Activated T-cell treated with anti-CD3 and anti-CD28 coated beads, Interleukin-2, amount 50 U/mL, for 4 hours (primary cell): ENCODE data around the gene BCL2. TPM values are rescaled to one million over a fixed set of nuclear protein-coding genes. Genes with fewer than 3 reads are reported as not detected.
A peak's percentile ranks its signal among the peaks of the same experiment; 100 is the strongest.

ENCODE experiments used
- ATAC-seq, 2 donors: fragments of 200-7000 bp; cut with Tn5 transposase; one replicate each; pipeline ENCODE4 v1.10.0; 2021
- DNase-seq: peaks from one replicate; pipeline ENCODE4 v3.0.0-alpha.2; 2020
- H3K27me3 Mint-ChIP-seq: one replicate; pipeline ENCODE4 v1.8.0; 2021; ENCODE audit warnings: low read depth, mixed read lengths
- H3K36me3 Mint-ChIP-seq: one replicate; pipeline ENCODE4 v1.8.0; 2022; ENCODE audit warnings: mixed read lengths; ENCODE audit not compliant: insufficient read depth
- H3K4me1 Mint-ChIP-seq: one replicate; pipeline ENCODE4 v1.8.0; 2021; ENCODE audit warnings: low read depth, mixed read lengths
- H3K4me3 Mint-ChIP-seq: one replicate; pipeline ENCODE4 v1.8.0; 2021; ENCODE audit warnings: mild to moderate bottlenecking, moderate library complexity, mixed read lengths
- H3K9me3 Mint-ChIP-seq: one replicate; pipeline ENCODE4 v1.8.0; 2021; ENCODE audit warnings: mixed read lengths
- total RNA-seq, 3 donors: library from RNA; stranded (reverse); gene quantifications; one replicate each; pipeline ENCODE4 v1.2.1, GENCODE V29; 2021

Gene BCL2
- total RNA-seq, 3 donors from 2014 or later, result 45.0 to 71.4 (median 66.6) TPM

- no peaks in the 10 kb centered on the region for H3K27me3 Mint-ChIP-seq
- ATAC-seq (no peak), DNase-seq (no peak)
- H3K9me3 Mint-ChIP-seq, result no peaks in the 10 kb centered on the region
- peaks cover 22% of the 10 kb centered on the region for H3K36me3 Mint-ChIP-seq
- H3K4me1 Mint-ChIP-seq, result peaks cover 41% of the 10 kb centered on the region
- peak overlapping the region; percentile 100 for H3K4me3 Mint-ChIP-seq
Measured at GRCh38 chr18:63318889-63319382, 633 bp downstream of the BCL2 start.

DNA sequence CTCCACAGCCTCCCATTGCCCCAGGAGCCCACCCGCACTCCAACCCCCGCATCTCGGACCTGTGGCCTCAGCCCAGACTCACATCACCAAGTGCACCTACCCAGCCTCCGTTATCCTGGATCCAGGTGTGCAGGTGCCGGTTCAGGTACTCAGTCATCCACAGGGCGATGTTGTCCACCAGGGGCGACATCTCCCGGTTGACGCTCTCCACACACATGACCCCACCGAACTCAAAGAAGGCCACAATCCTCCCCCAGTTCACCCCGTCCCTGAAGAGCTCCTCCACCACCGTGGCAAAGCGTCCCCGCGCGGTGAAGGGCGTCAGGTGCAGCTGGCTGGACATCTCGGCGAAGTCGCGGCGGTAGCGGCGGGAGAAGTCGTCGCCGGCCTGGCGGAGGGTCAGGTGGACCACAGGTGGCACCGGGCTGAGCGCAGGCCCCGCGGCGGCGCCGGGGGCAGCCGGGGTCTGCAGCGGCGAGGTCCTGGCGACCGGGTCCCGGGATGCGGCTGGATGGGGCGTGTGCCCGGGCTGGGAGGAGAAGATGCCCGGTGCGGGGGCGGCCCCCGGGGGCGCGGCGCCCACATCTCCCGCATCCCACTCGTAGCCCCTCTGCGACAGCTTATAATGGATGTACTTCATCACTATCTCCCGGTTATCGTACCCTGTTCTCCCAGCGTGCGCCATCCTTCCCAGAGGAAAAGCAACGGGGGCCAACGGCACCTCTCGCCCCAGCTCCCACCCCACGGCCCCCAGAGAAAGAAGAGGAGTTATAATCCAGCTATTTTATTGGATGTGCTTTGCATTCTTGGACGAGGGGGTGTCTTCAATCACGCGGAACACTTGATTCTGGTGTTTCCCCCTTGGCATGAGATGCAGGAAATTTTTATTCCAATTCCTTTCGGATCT lies 1.3 kb downstream of the BCL2 start:
- DNase-seq (peak; percentile 79), ATAC-seq (peak; percentile 43 to 47)
- Mint-ChIP-seq H3K9me3 (no peaks in the 10 kb centered on the region), H3K4me1 (peaks cover 48% of the 10 kb centered on the region), H3K4me3 (peak overlapping the region; percentile 100), H3K27me3 (no peaks in the 10 kb centered on the region), H3K36me3 (peaks cover 25% of the 10 kb centered on the region)

GRCh38 chr18:63317556-63317946 lies 2.0 kb downstream of the BCL2 start:
- no peaks in the 10 kb centered on the region for H3K9me3 Mint-ChIP-seq
- peaks cover 28% of the 10 kb centered on the region for H3K36me3 Mint-ChIP-seq
- DNase-seq (no peak), ATAC-seq (no peak)
- H3K27me3 Mint-ChIP-seq, result no peaks in the 10 kb centered on the region
- H3K4me3 Mint-ChIP-seq, result peak overlapping the region; percentile 100
- H3K4me1 Mint-ChIP-seq, result peaks cover 49% of the 10 kb centered on the region

DNA sequence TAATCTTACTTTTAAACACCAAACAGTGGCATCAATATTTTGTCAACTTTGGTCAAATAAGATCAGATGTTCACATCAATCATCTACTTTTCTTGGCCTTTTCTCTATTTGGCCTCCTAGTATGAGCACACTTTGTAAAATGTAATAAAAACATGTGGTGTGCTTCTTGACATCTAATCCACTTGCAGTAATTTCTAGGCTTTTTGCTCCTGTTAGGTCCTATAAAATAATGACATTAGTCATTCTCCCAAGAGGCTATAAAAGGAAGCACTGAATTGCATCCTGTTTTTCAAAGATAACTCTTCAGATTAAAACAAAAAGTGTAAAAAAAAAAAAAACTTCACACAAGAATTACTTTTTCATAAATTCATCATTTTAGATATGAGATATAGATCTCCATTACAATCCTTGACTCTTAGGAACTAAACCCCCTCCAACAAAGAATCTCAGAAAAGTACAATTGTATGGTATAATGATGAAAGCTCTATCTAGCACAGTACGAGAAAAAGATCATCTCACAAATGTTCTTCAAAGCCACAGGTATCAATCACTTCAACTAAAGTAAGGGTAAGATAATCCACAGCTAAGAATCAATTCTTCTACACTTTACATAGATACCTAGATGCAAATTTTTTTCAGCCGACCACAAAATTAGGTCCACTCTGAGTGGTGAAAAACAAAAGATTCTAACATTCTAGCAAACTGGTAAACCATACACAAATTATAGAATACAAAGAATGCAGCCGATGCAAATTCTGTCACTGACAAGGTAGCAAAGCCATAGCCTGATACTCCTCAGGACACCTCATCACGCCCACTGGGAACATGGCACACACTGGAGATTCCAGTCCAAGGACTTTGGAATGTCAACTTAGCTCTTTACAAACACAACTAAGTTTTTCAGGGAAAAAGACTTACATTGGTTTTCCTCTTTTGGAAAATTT lies 2.7 kb downstream of the BCL2 start:
- H3K4me3 Mint-ChIP-seq, result peak overlapping the region; percentile 100
- ATAC-seq, result no peak
- no peak for DNase-seq
- peaks cover 51% of the 10 kb centered on the region for H3K4me1 Mint-ChIP-seq
- H3K36me3 Mint-ChIP-seq, result peaks cover 28% of the 10 kb centered on the region
- no peaks in the 10 kb centered on the region for H3K27me3 Mint-ChIP-seq
- no peaks in the 10 kb centered on the region for H3K9me3 Mint-ChIP-seq

DNA sequence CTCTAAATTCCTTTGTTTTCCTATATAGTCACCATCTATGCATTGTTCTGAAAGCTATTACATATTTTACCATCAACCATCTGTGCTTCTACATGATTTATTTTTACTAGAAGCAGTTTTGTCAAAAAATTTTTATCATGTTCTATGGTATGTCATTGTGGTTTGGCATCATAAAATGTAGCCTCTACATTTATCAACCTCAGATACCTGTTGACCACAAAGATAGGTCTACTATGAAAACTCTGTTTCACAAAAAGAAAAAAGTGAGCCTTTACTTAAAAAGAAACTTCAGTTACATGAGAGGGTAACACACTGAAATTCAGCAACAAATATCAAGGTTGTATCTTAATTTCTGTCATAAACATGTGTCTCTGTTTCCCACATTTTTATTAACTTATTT lies 3.7 kb downstream of the BCL2 start:
- H3K4me3 Mint-ChIP-seq, result peak overlapping the region; percentile 100
- no peaks in the 10 kb centered on the region for H3K27me3 Mint-ChIP-seq
- H3K36me3 Mint-ChIP-seq, result peaks cover 34% of the 10 kb centered on the region
- ATAC-seq (no peak), DNase-seq (no peak)
- peaks cover 56% of the 10 kb centered on the region for H3K4me1 Mint-ChIP-seq
- no peaks in the 10 kb centered on the region for H3K9me3 Mint-ChIP-seq

DNA sequence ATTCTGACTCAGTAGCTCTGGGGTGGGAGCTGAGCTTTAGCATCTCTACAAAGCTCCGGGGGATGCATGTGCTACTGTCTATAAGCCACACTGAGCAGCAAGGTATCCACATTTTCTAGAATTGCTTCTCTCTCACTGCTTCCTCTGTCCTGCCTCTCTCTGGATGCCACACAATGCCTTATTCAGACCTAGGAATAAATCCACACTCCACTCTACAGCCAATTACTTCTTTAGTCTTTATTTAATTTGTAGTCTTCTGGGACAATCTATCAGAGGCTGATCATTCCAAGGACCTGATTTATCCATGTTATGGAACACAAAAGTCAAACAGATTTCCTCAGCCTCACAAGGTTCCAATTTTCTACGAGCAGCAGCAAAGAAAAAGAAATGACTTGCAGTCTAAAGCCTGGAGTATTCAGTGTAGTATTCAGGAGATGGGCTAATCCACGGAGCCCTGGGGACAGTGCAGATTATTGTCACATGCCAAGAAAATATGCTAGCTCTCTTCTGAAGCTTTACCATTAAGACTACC lies 4.4 kb downstream of the BCL2 start:
- no peak for ATAC-seq
- H3K4me3 Mint-ChIP-seq, result peak overlapping the region; percentile 100

GRCh38 chr18:63314062-63314790 lies 5.3 kb downstream of the BCL2 start:
- no peaks in the 10 kb centered on the region for H3K9me3 Mint-ChIP-seq
- no peaks in the 10 kb centered on the region for H3K27me3 Mint-ChIP-seq
- H3K4me3 Mint-ChIP-seq, result peak overlapping the region; percentile 100
- ATAC-seq (no peak), DNase-seq (no peak)
- H3K36me3 Mint-ChIP-seq, result peaks cover 44% of the 10 kb centered on the region
- H3K4me1 Mint-ChIP-seq, result peaks cover 67% of the 10 kb centered on the region

More for the DNA sequence above, 4.4 kb downstream of the BCL2 start:
- no peak for DNase-seq
- peaks cover 59% of the 10 kb centered on the region for H3K4me1 Mint-ChIP-seq
- peaks cover 39% of the 10 kb centered on the region for H3K36me3 Mint-ChIP-seq
- H3K27me3 Mint-ChIP-seq, result no peaks in the 10 kb centered on the region
- H3K9me3 Mint-ChIP-seq, result no peaks in the 10 kb centered on the region

DNA sequence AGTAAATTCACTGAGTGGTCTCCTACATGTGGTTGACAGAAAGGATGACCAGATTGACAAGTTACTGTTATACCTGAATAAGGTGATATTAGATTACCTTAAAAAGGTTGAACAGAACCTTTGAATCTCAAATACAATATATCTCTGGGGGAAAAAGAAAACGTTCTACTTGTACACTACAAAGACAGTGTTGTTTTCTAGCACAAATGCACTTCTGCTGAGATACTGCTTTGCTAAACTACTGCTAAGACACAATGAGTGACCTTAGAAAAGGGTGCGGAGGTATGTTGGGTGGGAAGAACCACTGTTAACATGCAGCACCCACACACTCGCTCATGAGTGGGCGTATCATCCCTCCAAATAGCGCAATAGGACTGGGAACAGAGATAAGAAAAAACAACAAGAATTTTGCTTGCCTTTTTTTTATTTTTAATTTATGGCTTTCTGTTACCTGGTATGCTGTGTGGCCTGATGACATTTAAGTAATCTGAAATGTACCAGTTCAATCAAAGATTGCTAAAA lies 6.1 kb downstream of the BCL2 start:
- Mint-ChIP-seq H3K27me3 (no peaks in the 10 kb centered on the region), H3K9me3 (no peaks in the 10 kb centered on the region), H3K4me1 (peaks cover 72% of the 10 kb centered on the region), H3K4me3 (peak overlapping the region; percentile 100), H3K36me3 (peaks cover 39% of the 10 kb centered on the region)
- ATAC-seq (no peak), DNase-seq (no peak)

GRCh38 chr18:63312737-63313395 lies 6.7 kb downstream of the BCL2 start:
- peaks cover 36% of the 10 kb centered on the region for H3K36me3 Mint-ChIP-seq
- H3K4me3 Mint-ChIP-seq, result peak overlapping the region; percentile 100

GRCh38 chr18:63312019-63312409 lies 7.6 kb downstream of the BCL2 start:
- Mint-ChIP-seq H3K4me1 (peaks cover 85% of the 10 kb centered on the region), H3K4me3 (peak overlapping the region; percentile 100), H3K9me3 (no peaks in the 10 kb centered on the region), H3K36me3 (peaks cover 37% of the 10 kb centered on the region), H3K27me3 (no peaks in the 10 kb centered on the region)
- ATAC-seq, result no peak
- DNase-seq, result no peak

More at GRCh38 chr18:63312737-63313395, 6.7 kb downstream of the BCL2 start:
- no peak for DNase-seq
- no peaks in the 10 kb centered on the region for H3K27me3 Mint-ChIP-seq
- peaks cover 77% of the 10 kb centered on the region for H3K4me1 Mint-ChIP-seq
- no peaks in the 10 kb centered on the region for H3K9me3 Mint-ChIP-seq
- no peak for ATAC-seq

- peak overlapping the region; percentile 100 for H3K4me3 Mint-ChIP-seq
- ATAC-seq, result peak; percentile 27 to 31
- peaks cover 89% of the 10 kb centered on the region for H3K4me1 Mint-ChIP-seq
- H3K9me3 Mint-ChIP-seq, result no peaks in the 10 kb centered on the region
- no peak for DNase-seq
- H3K27me3 Mint-ChIP-seq, result no peaks in the 10 kb centered on the region
- peaks cover 42% of the 10 kb centered on the region for H3K36me3 Mint-ChIP-seq
Measured at GRCh38 chr18:63311118-63312018, 8.2 kb downstream of the BCL2 start.

GRCh38 chr18:63309422-63309821 lies 10.1 kb downstream of the BCL2 start:
- Mint-ChIP-seq H3K36me3 (peaks cover 45% of the 10 kb centered on the region), H3K4me3 (peak overlapping the region; percentile 44), H3K27me3 (no peaks in the 10 kb centered on the region), H3K9me3 (no peaks in the 10 kb centered on the region), H3K4me1 (peaks cover 91% of the 10 kb centered on the region)
- ATAC-seq, result peak; percentile 42 to 44
- DNase-seq, result peak; percentile 46
